Activated CD8-positive, alpha-beta memory T cell treated with anti-CD3 and anti-CD28 coated beads for 24 hours (primary cell): ENCODE measurements around the gene NADK.

Experiments
- DNase-seq: peaks from one replicate; pipeline ENCODE4 v3.0.0-alpha.2; 2020

NADK gene

GRCh38 chr1:1786836-1787605 is 8.8 kb upstream of the NADK start:
- DNase-seq, result no peak

GRCh38 chr1:1785666-1786065 is 7.4 kb upstream of the NADK start:
- DNase-seq, result no peak

- no peak for DNase-seq
Measured at GRCh38 chr1:1784933-1785332, 6.7 kb upstream of the NADK start.

- no peak for DNase-seq
Measured at GRCh38 chr1:1783320-1783719, 5.0 kb upstream of the NADK start.

GRCh38 chr1:1782399-1783221 is 4.3 kb upstream of the NADK start:
- peak; percentile 71 for DNase-seq

- DNase-seq, result peak; percentile 63
Measured at GRCh38 chr1:1781526-1781903, 3.2 kb upstream of the NADK start.

- no peak for DNase-seq
Measured at GRCh38 chr1:1780598-1781525, 2.6 kb upstream of the NADK start.

GRCh38 chr1:1779691-1780597 is 1.7 kb upstream of the NADK start:
- peak; percentile 81 for DNase-seq

GRCh38 chr1:1779320-1779675 is 1.0 kb upstream of the NADK start:
- DNase-seq, result no peak

GRCh38 chr1:1778663-1779319 is 521 bp upstream of the NADK start:
- peak; percentile 89 for DNase-seq

- no peak for DNase-seq
Measured at GRCh38 chr1:1777583-1777899, 729 bp downstream of the NADK start.

- no peak for DNase-seq
Measured at GRCh38 chr1:1776672-1777582, 1.3 kb downstream of the NADK start.

GRCh38 chr1:1775327-1776226 is 2.7 kb downstream of the NADK start:
- no peak for DNase-seq

GRCh38 chr1:1773874-1774273 is 4.4 kb downstream of the NADK start:
- no peak for DNase-seq

- no peak for DNase-seq
Measured at GRCh38 chr1:1771096-1771495, 7.2 kb downstream of the NADK start.

- DNase-seq, result no peak
Measured at GRCh38 chr1:1770102-1770501, 8.2 kb downstream of the NADK start.

GRCh38 chr1:1768249-1768992 is 9.8 kb downstream of the NADK start:
- no peak for DNase-seq

- no peak for DNase-seq
Measured at GRCh38 chr1:1764876-1765470, 13.3 kb downstream of the NADK start.
